DMS 273 treated with DMSO at 0.1 percent for 48 hours (cell line): ENCODE results near the gene SIL1.
"Not testable (repeated sequence)": the region's sequence is repeated elsewhere in the genome, so short reads cannot be mapped to it uniquely, and the experiment has no call there.

Source experiments
- DNase-seq: peaks from one replicate; lab custom pipeline; 2025; lab: John Stamatoyannopoulos, UW

The SIL1 gene

DNA sequence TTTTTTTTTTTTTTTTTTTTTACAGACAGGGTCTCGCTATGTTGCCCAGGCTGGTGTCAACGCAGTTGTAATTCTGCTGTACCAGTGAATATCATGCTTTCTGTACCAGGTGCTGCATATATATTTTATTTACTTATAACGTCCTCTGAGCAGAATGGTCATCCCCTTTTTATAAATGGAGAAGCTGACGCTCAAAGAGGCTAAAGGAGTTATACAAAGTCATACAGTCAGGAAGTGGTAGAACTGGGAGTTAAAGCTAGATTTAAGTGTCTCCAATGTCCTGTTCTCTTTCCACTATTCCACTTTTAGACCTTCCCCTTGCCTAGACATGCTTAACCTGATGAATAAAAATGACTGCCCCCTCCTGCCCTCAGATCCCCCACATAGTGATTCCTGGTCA, 1.2 kb upstream of the SIL1 start:
- DNase-seq = no peak

DNA sequence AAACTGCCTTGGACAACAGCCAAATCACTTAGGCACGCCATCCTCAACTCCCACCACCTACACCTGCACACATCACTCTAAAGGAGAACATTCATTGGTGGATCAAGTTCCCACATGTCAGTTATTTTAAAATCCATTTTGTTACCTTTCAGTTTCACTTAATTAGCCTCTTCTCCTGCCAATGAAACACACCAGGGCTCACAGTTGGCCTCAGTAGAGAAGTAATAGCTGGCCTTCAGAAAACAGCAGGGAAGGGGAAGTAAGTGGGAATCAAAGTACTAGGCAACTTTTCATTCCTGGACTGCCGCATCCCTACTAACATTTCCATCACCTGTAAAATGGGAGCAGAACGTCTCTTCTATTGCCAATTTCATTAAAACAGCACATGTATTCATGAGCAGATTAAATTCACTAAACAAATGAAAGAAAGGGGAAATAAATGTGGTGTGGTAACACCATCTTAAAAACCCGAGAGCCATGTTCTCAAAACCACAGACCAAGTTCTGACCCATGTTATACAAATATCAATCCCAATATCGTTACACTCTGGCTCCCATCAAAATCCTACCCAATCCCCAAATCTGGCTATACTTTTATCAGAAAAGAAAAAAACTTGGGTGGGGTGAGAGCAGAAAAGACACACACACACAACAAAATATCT, 1.7 kb downstream of the SIL1 start:
- DNase-seq = no peak

GRCh38 chr5:139194486-139194885, 3.7 kb downstream of the SIL1 start:
- DNase-seq = no peak

GRCh38 chr5:139193928-139194327, 4.2 kb downstream of the SIL1 start:
- no peak for DNase-seq

DNA sequence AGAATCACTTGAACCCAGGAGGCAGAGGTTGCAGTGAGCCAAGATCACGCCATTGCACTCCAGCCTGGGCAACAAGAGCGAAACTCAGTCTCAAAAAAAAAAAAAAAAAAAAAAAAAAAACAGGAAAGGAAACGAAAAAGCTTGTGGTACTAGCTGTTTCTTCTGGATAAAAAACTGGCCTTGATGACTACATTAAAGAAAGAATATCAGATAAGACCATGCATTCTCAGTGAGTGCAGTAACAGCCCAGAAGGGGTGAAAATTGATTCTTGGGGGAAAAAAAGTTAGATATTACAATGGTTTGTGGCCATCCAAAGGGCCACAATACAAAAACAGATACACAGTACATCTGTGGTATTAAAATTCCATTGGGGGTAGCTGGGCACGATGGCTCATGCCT, 5.3 kb downstream of the SIL1 start:
- DNase-seq = not testable (repeated sequence)

DNA sequence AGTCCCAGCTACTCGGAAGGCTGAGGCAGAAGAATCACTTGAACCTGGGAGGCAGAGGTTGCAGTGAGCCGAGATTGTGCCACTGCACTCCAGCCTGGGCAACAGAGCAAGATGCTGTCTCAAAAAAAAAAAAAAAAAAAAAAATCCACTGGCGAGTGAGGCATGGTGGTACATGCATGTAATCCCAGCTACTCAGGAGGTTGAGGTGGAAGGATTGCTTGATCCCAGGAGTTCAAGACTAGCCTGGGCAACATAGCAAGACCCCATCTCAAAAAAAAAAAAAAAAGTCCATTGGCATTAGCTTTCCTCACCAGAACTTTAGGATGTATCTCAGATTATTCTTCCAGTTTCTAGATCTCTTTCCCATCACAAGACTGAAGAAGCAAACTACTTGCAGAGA, 6.2 kb downstream of the SIL1 start:
- DNase-seq = not testable (repeated sequence)

GRCh38 chr5:139190125-139190524, 8.0 kb downstream of the SIL1 start:
- DNase-seq = no peak

DNA sequence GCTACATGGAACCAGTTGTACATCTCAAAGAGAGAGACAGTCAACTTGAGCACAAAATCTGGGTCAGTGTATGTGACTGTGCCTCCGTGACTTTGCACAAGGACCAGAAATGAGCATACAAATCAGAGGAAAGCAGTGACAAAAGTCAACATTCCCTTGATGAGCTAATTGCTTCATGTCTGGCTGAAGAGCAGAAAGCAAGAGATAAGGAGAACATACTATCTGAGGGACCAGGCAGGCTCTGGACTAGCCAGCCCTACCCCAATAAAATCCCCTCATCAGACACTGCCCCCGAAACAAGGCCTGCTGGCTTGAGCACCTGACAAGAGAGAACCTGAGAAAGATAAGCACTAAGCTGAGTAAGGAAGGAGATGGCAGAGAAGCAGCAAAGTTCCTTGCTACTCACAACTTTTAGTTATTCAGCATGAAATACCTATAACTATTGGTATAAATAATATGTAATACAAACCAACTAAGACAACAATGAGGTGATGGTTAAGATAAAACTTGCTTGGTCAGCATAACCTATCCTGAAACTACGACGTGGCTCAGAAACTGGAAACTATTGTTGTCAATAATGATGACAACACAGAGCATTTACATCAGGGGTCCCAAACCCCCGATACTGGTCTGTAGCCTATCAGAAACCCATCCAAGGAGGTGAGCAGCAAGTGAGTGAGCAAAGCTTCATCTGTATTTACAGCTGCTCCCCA, 9.5 kb downstream of the SIL1 start:
- no peak for DNase-seq

GRCh38 chr5:139186752-139187326, 11.3 kb downstream of the SIL1 start:
- no peak for DNase-seq

DNA sequence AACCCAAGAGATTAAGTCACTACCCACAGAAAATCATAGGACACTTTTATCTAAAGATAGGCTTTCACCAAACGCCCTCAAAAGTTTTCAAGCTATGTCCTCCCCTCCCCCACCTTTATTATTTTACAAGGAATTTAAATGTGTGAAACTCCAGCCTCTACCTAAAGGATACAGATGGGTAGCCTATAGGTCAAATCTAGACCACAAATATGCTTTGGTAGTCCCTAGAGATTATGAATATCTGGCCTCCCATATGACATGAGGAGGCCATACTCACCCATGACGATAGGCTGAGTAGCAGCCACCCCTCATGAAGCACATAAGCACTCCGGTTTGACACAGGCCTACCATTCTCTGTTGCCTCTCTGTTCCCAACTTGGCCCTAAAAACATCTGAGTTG, 11.9 kb downstream of the SIL1 start:
- DNase-seq = no peak

DNA sequence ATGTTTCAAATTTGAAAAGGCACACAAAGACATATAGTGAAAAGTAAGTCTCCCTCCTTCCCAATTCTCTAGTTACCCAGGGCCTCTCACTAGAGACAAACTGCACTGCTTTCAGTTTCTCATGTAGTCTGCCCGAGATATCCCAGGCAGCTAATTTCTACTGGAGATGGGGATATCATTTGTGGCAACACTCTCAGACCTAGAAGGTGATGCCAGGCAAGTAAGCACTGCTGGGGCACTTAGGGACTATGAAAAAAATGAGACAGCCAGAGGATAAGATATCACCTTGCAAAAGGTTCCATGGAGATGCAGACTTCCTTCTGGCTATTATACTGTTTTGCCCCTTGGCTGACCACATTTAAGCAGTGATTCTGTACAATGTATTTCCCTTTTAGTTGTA, 12.6 kb downstream of the SIL1 start:
- DNase-seq = no peak

- no peak for DNase-seq
These were observed 14.7 kb downstream of the SIL1 start for GRCh38 chr5:139183502-139183901.

- no peak for DNase-seq
These were observed 15.5 kb downstream of the SIL1 start for GRCh38 chr5:139182528-139183296.

DNA sequence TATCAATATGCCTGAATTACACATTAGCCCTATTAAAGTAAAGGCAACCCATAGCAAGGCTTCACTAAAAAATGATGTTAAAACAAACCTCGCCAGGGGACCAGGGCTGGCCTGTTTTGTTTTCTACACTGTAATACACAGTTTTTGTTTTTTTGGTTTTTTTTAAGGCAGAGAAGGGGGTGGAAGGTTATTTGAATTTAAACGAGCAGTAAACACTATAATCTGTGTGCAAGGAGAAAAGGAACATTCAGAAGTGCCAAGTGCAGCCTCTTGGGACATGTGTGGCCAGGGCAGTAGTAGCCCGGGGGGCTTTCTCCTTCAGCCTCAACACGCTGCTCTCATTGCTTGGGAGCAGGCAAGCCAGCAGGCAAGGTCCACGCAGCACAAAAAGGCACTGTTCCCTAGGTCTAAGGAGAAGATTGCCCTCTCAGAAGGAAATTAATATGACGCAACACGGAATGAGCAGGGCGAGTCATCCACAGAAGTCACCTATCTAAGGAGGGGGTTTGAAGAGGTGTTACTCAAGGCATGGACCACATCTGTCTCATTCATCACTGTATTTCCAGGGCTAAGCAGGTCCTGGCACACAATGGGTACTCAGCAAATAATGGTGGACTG, 16.2 kb downstream of the SIL1 start:
- DNase-seq = no peak

GRCh38 chr5:139181322-139181730, 16.8 kb downstream of the SIL1 start:
- DNase-seq = no peak

GRCh38 chr5:139180850-139181249, 17.3 kb downstream of the SIL1 start:
- DNase-seq = no peak

DNA sequence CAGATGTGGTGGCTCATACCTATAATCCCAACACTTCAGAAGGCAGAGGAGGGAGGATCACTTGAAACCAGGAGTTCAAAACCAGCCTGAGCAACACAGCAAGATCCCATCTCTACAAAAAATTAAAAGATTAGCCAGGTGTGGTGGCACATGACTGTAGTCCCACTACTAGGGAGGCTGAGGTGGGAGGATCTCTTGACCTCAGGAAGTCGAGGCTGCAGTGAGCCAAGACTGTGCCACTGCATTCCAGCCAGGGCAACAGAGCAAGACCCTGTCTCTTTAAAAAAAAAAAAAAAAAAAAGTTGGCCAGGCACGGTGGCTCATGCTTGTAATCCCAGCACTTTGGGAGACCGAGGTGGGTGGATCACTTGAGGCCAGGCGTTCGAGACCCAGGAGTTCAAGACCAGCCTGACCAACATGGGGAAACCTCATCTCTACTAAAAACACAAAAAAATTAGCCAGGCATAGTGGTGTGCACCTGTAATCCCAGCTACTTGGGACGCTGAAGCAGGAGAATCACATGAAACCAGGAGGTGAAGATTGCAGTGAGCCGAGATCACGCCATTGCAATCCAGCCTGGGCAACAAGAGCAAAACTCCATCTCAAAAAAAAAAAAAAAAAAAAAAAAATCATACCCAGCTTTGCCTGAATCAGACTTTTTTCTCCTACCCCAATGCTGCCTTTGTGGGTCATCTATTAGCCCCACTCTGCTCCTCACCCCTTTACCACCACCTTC, 18.2 kb downstream of the SIL1 start:
- DNase-seq = not testable (repeated sequence)

- peak; percentile 29 for DNase-seq
These were observed 19.2 kb downstream of the SIL1 start for GRCh38 chr5:139178935-139179334.

DNA sequence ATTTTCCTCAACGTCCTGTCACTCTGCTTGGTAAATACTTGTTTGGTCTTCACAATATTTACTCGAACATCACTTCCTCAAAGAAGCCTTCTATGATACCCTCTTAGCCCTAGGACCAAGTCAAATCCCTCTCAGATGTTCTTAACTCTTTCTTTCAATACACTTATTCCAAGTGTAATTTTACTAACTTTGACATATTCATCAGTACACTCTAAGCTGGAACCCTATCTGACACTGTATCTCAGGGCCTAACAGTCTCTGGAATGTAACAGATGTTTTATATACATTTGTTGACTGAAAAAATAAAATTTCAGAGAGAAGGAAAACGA, 19.6 kb downstream of the SIL1 start:
- no peak for DNase-seq

- DNase-seq = no peak
These were observed 20.2 kb downstream of the SIL1 start for GRCh38 chr5:139177809-139178588.

DNA sequence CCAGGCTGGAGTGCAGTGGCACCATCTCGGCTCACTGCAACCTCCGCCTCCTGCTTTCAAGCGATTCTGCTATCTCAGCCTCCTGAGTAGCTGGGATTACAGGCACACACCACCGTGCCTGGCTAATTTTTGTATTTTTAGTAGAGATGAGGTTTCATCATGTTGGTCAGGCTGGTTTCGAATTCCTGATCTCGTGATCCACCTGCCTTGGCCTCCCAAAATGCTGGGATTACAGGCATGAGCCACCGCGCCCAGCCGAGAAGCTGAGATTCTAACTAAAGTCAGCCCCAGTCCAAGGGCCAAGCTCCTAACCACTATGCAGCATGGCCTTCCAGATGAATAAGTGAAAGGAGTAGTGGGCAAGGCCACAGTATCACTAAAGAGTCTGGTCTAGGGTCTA, 20.9 kb downstream of the SIL1 start:
- DNase-seq = not testable (repeated sequence)
